NT2/D1 (cell line): Measurements from ENCODE around the gene ZNF705A.

Source experiments
- SUZ12 ChIP-seq: IDR thresholded peaks from 2 replicates; pipeline ENCODE4 v1.6.1; 2011; ENCODE audit not compliant: insufficient read length, insufficient read depth; ENCODE audit errors: extremely low read depth
- YY1 ChIP-seq: IDR thresholded peaks from 2 replicates; pipeline ENCODE4 v1.6.1; 2011; ENCODE audit not compliant: insufficient read length, insufficient read depth

- TF ChIP-seq YY1 (no peak), SUZ12 (no peak)
These were observed 47.9 kb upstream of the ZNF705A start for GRCh38 chr12:8108808-8109398.
